ENCODE data around the gene CD48. TPM values are rescaled to one million over a fixed set of nuclear protein-coding genes. Genes with fewer than 3 reads are reported as not detected.

The CD48 gene
- polyA plus RNA-seq, 1 of the 3 experiments (the other 2 are of a cell fraction), result not detected

- 4% methylated on average over 10 of the region's 11 CpGs for WGBS (ENCODE audit: low lambda C conversion rate)
These were observed 64.8 kb downstream of the CD48 start, which contains the start of gene SLAMF1 for GRCh38 chr1:160646711-160647328. Gene SLAMF1, minus strand, starts transcription at chr1:160647044. Its CDS starts 99 bp downstream, at chr1:160646945.

More at GRCh38 chr1:160646711-160647328, 64.8 kb downstream of the CD48 start, which contains the start of gene SLAMF1:
- TF ChIP-seq POLR2AphosphoS5 (IDR thresholded peaks at IDR 0.05; ENCODE audit: low read depth, low read length) (no peak), USF1 (IDR thresholded peaks at IDR 0.05; ENCODE audit: borderline replicate concordance, low read depth) (no peak), RFX5 (IDR thresholded peaks at IDR 0.05; ENCODE audit: low read length) (no peak), PBX3 (IDR thresholded peaks at IDR 0.05) (no peak), CHD2 (IDR thresholded peaks at IDR 0.05; ENCODE audit: low read length, partially characterized antibody) (no peak), TCF12 (IDR thresholded peaks at IDR 0.05) (no peak), ELF1 (IDR thresholded peaks at IDR 0.05) (no peak), RXRA (IDR thresholded peaks at IDR 0.05; ENCODE audit: borderline replicate concordance, low read depth) (no peak), SMC3 (IDR thresholded peaks at IDR 0.05; ENCODE audit: low read depth, low read length) (no peak), FOSL2 (IDR thresholded peaks at IDR 0.05; ENCODE audit: borderline replicate concordance, low read depth) (no peak), RCOR1 (IDR thresholded peaks at IDR 0.05; ENCODE audit: low read length) (no peak), REST (IDR thresholded peaks at IDR 0.05; ENCODE audit: low read depth, low read length) (no peak), MAX (IDR thresholded peaks at IDR 0.05; ENCODE audit: low read depth) (no peak), RAD21 (IDR thresholded peaks at IDR 0.05; ENCODE audit: low read length) (no peak), FOXM1 (IDR thresholded peaks at IDR 0.05; ENCODE audit: low read depth) (no peak)
- Histone ChIP-seq H3K27me3 (ENCODE audit: insufficient read depth) (peaks cover 5% of the 10 kb centered on the region; the same call in 1 of the 2 replicates), H3F3A (replicated peaks; ENCODE audit: insufficient read depth) (no peaks in the 10 kb centered on the region), H3K9ac (no peak within 1 kb of the TSS), H3K9me2 (no peaks in the 10 kb centered on the region), H3K4me1 (ENCODE audit: control insufficient read depth in 1 of 2, insufficient read depth in 2 of 2, low read depth in 1 of 2, low read length in 1 of 2) (no peaks in the 10 kb centered on the region; a peak in 1 of 4 replicates), H2AFZ (ENCODE audit: low read depth) (no peak within 1 kb of the TSS), H3K36me3 (replicated peaks in 1 of 2; ENCODE audit: control insufficient read depth in 1 of 2, insufficient read depth in 2 of 2, low read length in 1 of 2) (no peaks in the 10 kb centered on the region), H4K20me1 (ENCODE audit: insufficient read depth) (no peaks in the 10 kb centered on the region), H3K4me3 (ENCODE audit: low read depth in 2 of 2, low read length in 1 of 2) (no peak within 1 kb of the TSS), H3K27ac (ENCODE audit: low read depth in 2 of 2, low read length in 1 of 2) (no peak within 1 kb of the TSS), H3K4me2 (no peak within 1 kb of the TSS), H3K79me2 (ENCODE audit: insufficient read depth) (no peaks in the 10 kb centered on the region), H3K9me3 (no peaks in the 10 kb centered on the region)
- CTCF ChIA-PET, result no interaction called here
- DNase-seq, result no peak
- POLR2A ChIA-PET, result no interaction called here
